HepG2 (cell line): ENCODE measurements around the gene EIF4A3. TPM values are rescaled to one million over a fixed set of nuclear protein-coding genes. Genes with fewer than 3 reads are reported as not detected.

Experiments used
- ATAC-seq: fragments of 200-7000 bp; cut with Tn5 transposase; 3 replicates; pipeline ENCODE4 v1.9.1; 2020; ENCODE audit warnings: mild to moderate bottlenecking, moderate library complexity
- BruUV-seq: library from RNA; stranded (reverse); fragments of 400-500 nt; replicated peaks from 2 replicates; lab custom pipeline; 2021; lab: Mats Ljungman, UMichigan
- CTCF ChIA-PET: fragments of 300-600 bp; formaldehyde crosslinking; extraction: SDS; loops from one replicate; lab custom pipeline; 2021; ENCODE audit warnings: low total read pairs, inconsistent platforms, low intra/inter-chr PET ratio; lab: Yijun Ruan, JAX
- POLR2A ChIA-PET: fragments of 350-600 bp; sonication (Branson Sonifier 250); formaldehyde crosslinking; loops from one replicate; lab custom pipeline; 2020; ENCODE audit warnings: antibody characterized with exemption, inconsistent platforms; lab: Yijun Ruan, JAX
- DNase-seq: peaks from one replicate; pipeline ENCODE4 v3.0.0-alpha.2; 2015; ENCODE audit warnings: low spot score
- FAIRE-seq: peaks from 3 replicates; lab custom pipeline; 2011; peaks lifted over from hg19 to GRCh38; lab: Jason Lieb, UNC
- H2AFZ ChIP-seq: one replicate; pipeline ENCODE4 v1.6.1; 2011; ENCODE audit warnings: low read length, inconsistent platforms
- H3K27ac ChIP-seq: fragments of 300-600 bp; 3 replicates; pipeline ENCODE4 v1.8.0; 2011; ENCODE audit warnings: mixed run types, mild to moderate bottlenecking, mixed read lengths, low read length, inconsistent platforms; ENCODE audit not compliant: insufficient read depth; ENCODE audit errors: extremely low read length
- H3K27me3 ChIP-seq, 2 experiments: fragments of 200-600 bp in 1 of 2; 2 replicates in 1 of 2; 3 replicates in 1 of 2; pipeline versions ENCODE4 v1.6.0 to v1.8.0; 2011; ENCODE audit warnings: low read length in 2 of 2, mild to moderate bottlenecking in 2 of 2, moderate library complexity in 2 of 2, inconsistent platforms in 1 of 2; ENCODE audit not compliant: insufficient read depth in 2 of 2, control insufficient read depth in 1 of 2
- H3K36me3 ChIP-seq, 2 experiments: fragments of 200-600 bp in 1 of 2; replicated peaks in 1 of 2; 2 replicates in 1 of 2; 3 replicates in 1 of 2; pipeline versions ENCODE4 v1.5.1 to v1.8.0; 2011; ENCODE audit warnings: low read length in 2 of 2, inconsistent platforms in 1 of 2; ENCODE audit not compliant: insufficient read depth in 2 of 2, control insufficient read depth in 1 of 2
- H3K4me1 ChIP-seq: 2 replicates; pipeline ENCODE4 v1.5.1; 2012; ENCODE audit warnings: low read length, inconsistent platforms; ENCODE audit not compliant: insufficient read depth
- H3K4me2 ChIP-seq: 2 replicates; pipeline ENCODE4 v1.6.0; 2011; ENCODE audit warnings: low read depth, low read length, inconsistent platforms
- H3K4me3 ChIP-seq, 3 experiments: fragments of 200-600 bp in 1 of 3; sonication (generic), shearing (Covaris generic) in 1 of 3; replicated peaks in 1 of 3; 2 replicates each; pipeline ENCODE4 v1.5.1; 2011 to 2016; ENCODE audit warnings: low read length in 3 of 3, inconsistent platforms in 2 of 3, low read depth in 2 of 3, mild to moderate bottlenecking in 2 of 3, control low read depth in 1 of 3, mixed read lengths in 1 of 3; ENCODE audit not compliant: insufficient read depth in 1 of 3
- H3K79me2 ChIP-seq: one replicate; pipeline ENCODE4 v1.6.1; 2011; ENCODE audit warnings: low read length, inconsistent platforms; ENCODE audit not compliant: insufficient read depth
- H3K9ac ChIP-seq: 2 replicates; pipeline ENCODE4 v1.6.0; 2011; ENCODE audit warnings: mild to moderate bottlenecking, low read depth, low read length, inconsistent platforms; ENCODE audit not compliant: insufficient read depth
- H3K9me3 ChIP-seq: 2 replicates; pipeline ENCODE4 v1.5.1; 2012; ENCODE audit warnings: mild to moderate bottlenecking, low read length
- H4K20me1 ChIP-seq: 2 replicates; pipeline ENCODE4 v1.6.0; 2011; ENCODE audit warnings: inconsistent platforms, mild to moderate bottlenecking, low read length, moderate library complexity; ENCODE audit not compliant: insufficient read depth
- CENPT ChIP-seq: sonication (generic); formaldehyde crosslinking; IDR thresholded peaks from 2 replicates; pipeline ENCODE4 v1.8.0; 2022; ENCODE audit warnings: low read depth, mild to moderate bottlenecking, moderate library complexity, missing genetic modification reagents
- E2F2 ChIP-seq: sonication (generic); formaldehyde crosslinking; IDR thresholded peaks from 2 replicates; pipeline ENCODE4 v1.4.0; 2020; ENCODE audit warnings: missing genetic modification reagents, borderline replicate concordance
- ESRRA ChIP-seq: sonication (generic); formaldehyde crosslinking; IDR thresholded peaks from 2 replicates; pipeline ENCODE4 v1.5.1; 2020; ENCODE audit warnings: mild to moderate bottlenecking, low read depth, missing genetic modification reagents
- FOSL1 ChIP-seq: sonication (generic); formaldehyde crosslinking; IDR thresholded peaks from 2 replicates; pipeline ENCODE4 v1.9.0; 2021; ENCODE audit warnings: missing genetic modification reagents, borderline replicate concordance
- GTF3A ChIP-seq: sonication (generic); formaldehyde crosslinking; conservative IDR thresholded peaks from 2 replicates; pipeline ENCODE4 v1.4.0; 2020; ENCODE audit warnings: mild to moderate bottlenecking, missing genetic modification reagents
- KDM5A ChIP-seq: fragments of 200-600 bp; sonication (generic); IDR thresholded peaks from 2 replicates; pipeline ENCODE4 v1.7.0; 2018; ENCODE audit warnings: antibody characterized with exemption, mild to moderate bottlenecking, low read length, borderline replicate concordance
- PBX2 ChIP-seq: IDR thresholded peaks from 2 replicates; pipeline ENCODE4 v1.6.1; 2016; ENCODE audit warnings: control low read depth
- PPARG ChIP-seq: conservative IDR thresholded peaks from 2 replicates; pipeline ENCODE4 v1.6.1; 2016; ENCODE audit warnings: missing biosample characterization, missing genetic modification reagents
- U2AF2 ChIP-seq: fragments of 200-400 bp; formaldehyde crosslinking; IDR thresholded peaks from 2 replicates; pipeline ENCODE4 v1.6.1; 2017; ENCODE audit warnings: low read depth, mild to moderate bottlenecking, low read length
- ZBTB7A ChIP-seq: sonication (generic); formaldehyde crosslinking; IDR thresholded peaks from 2 replicates; pipeline ENCODE4 v1.8.0; 2022; ENCODE audit warnings: mild to moderate bottlenecking, missing genetic modification reagents
- ZNF12 ChIP-seq: sonication (generic); formaldehyde crosslinking; IDR thresholded peaks from 2 replicates; pipeline ENCODE4 v1.5.0; 2020; ENCODE audit warnings: missing genetic modification reagents
- ZNF296 ChIP-seq: sonication (generic); formaldehyde crosslinking; conservative IDR thresholded peaks from 2 replicates; pipeline ENCODE4 v1.5.0; 2020; ENCODE audit warnings: mild to moderate bottlenecking, missing genetic modification reagents
- ZNF746 ChIP-seq: sonication (generic); formaldehyde crosslinking; IDR thresholded peaks from 2 replicates; pipeline ENCODE4 v1.8.0; 2022; ENCODE audit warnings: mild to moderate bottlenecking, missing genetic modification reagents
- ZNF761 ChIP-seq: sonication (generic); formaldehyde crosslinking; conservative IDR thresholded peaks from 2 replicates; pipeline ENCODE4 v1.4.0; 2020; ENCODE audit warnings: mild to moderate bottlenecking, missing genetic modification reagents
- ZNF773 ChIP-seq: sonication (generic); formaldehyde crosslinking; IDR thresholded peaks from 2 replicates; pipeline ENCODE4 v1.4.0; 2020; ENCODE audit warnings: missing genetic modification reagents, borderline replicate concordance
- WGBS: methylation state at CpG from one replicate; pipeline ENCODE4 v1.1.6; 2017; ENCODE audit warnings: low lambda C conversion rate; 5-methylcytosine and 5-hydroxymethylcytosine counted together
- in situ Hi-C: cut with HindIII; loops from 2 replicates; pipeline ENCODE4 v1.10.0; 2017; ENCODE audit warnings: low pct_unique_long_range_greater_than_20kb; ENCODE audit not compliant: extremely low pct_ligation_motif_present
- intact Hi-C: fragments of 100-400 bp; cut with micrococcal nuclease; formaldehyde crosslinking; loops from one replicate; pipeline ENCODE4 v1.10.0; 2022; ENCODE audit not compliant: unreplicated experiment
- polyA plus RNA-seq, 8 experiments: library from polyadenylated mRNA; depleted of rRNA in 3 of 8; stranded (reverse) in 7 of 8; unstranded in 1 of 8; fragments of >200 nt; fragmentation: Illumina TruSeq in 4 of 8; extraction: Trizol in 4 of 8; gene quantifications; 2 replicates each; pipeline versions ENCODE4 v1.2.1 to v1.2.3, GENCODE V29; 2011 to 2016; ENCODE audit warnings: low read depth in 4 of 8, missing spikeins in 1 of 8, mixed read lengths in 1 of 8; ENCODE audit not compliant: insufficient read depth in 1 of 8
- total RNA-seq, 5 experiments: library from RNA; depleted of rRNA; stranded (reverse); fragments of >200 nt; fragmentation: Illumina TruSeq; extraction: Trizol; gene quantifications; 2 replicates each; pipeline ENCODE4 v1.2.3, GENCODE V29; 2016; ENCODE audit warnings: low read depth in 1 of 5

EIF4A3 gene
- total and polyA plus RNA-seq, 2 of the 13 experiments (the other 11 are each of a cell fraction or from before 2014, with no cell fraction given): 145 to 187 TPM

GRCh38 chr17:80177986-80178595 is 31.2 kb upstream of the EIF4A3 start:
- H3K4me3 ChIP-seq: no peak overlapping the region
- in situ Hi-C loops (no loop called here), intact Hi-C loops (no loop called here)
- no peak overlapping the region for H2AFZ ChIP-seq
- H3K79me2 ChIP-seq: no peaks in the 10 kb centered on the region
- no TSS peak for BruUV-seq
- POLR2A ChIA-PET: no interaction called here
- H4K20me1 ChIP-seq: no peaks in the 10 kb centered on the region
- no peak overlapping the region for H3K27ac ChIP-seq
- TF ChIP-seq E2F2 (CRISPR knock-in tag) (no peak), ZNF761 (CRISPR knock-in tag) (no peak), PBX2 (CRISPR knock-in tag) (no peak), FOSL1 (CRISPR knock-in tag) (no peak), ZNF12 (CRISPR knock-in tag) (no peak), ESRRA (CRISPR knock-in tag) (no peak), GTF3A (CRISPR knock-in tag) (no peak), CENPT (CRISPR knock-in tag) (no peak), ZBTB7A (no peak), PPARG (no peak), U2AF2 (no peak), ZNF296 (CRISPR knock-in tag) (no peak), ZNF773 (CRISPR knock-in tag) (no peak), ZNF746 (no peak), KDM5A (no peak)
- TF ChIP-seq, all 625 proteins: peak for 0
- Histone ChIP-seq H3K36me3 (no peaks in the 10 kb centered on the region), H3K4me2 (no peak overlapping the region), H3K9ac (no peak overlapping the region), H3K4me1 (peaks cover 14% of the 10 kb centered on the region), H3K9me3 (no peaks in the 10 kb centered on the region), H3K27me3 (peaks cover 15 to 80% of the 10 kb centered on the region in 2 experiments)
- ATAC-seq (no peak), FAIRE-seq (no peak), DNase-seq (no peak)
- 34% methylated on average over 18 of the region's 21 CpGs for WGBS
- CTCF ChIA-PET: no interaction called here
